Neutrophil (primary cell): ENCODE measurements around the gene C14orf132.

Experiments
- H3K27ac ChIP-seq: fragments of 200-600 bp; sonication (generic); 2 replicates; pipeline ENCODE4 v1.5.1; 2016; ENCODE audit warnings: mild to moderate bottlenecking, moderate library complexity
- H3K27me3 ChIP-seq: fragments of 200-600 bp; sonication (generic); 2 replicates; pipeline ENCODE4 v1.6.0; 2016; ENCODE audit warnings: mild to moderate bottlenecking
- H3K36me3 ChIP-seq: fragments of 200-600 bp; sonication (generic); 2 replicates; pipeline ENCODE4 v1.5.1; 2017
- H3K4me1 ChIP-seq, 2 experiments: fragments of 200-600 bp in 1 of 2; sonication (generic) in 1 of 2; 1 replicate in 1 of 2; 2 replicates in 1 of 2; pipeline versions ENCODE4 v1.5.1 to v1.6.1; 2013 to 2016; ENCODE audit warnings: low read depth in 1 of 2, low read length in 1 of 2, mild to moderate bottlenecking in 1 of 2, moderate library complexity in 1 of 2; ENCODE audit not compliant: control insufficient read depth in 1 of 2, insufficient read depth in 1 of 2
- H3K4me3 ChIP-seq, 2 experiments: fragments of 200-600 bp in 1 of 2; sonication (generic) in 1 of 2; 1 replicate in 1 of 2; 2 replicates in 1 of 2; pipeline ENCODE4 v1.5.1; 2013 to 2016; ENCODE audit warnings: low read depth in 1 of 2, low read length in 1 of 2, mild to moderate bottlenecking in 1 of 2, moderate library complexity in 1 of 2
- H3K9me3 ChIP-seq: fragments of 200-600 bp; sonication (generic); 2 replicates; pipeline ENCODE4 v1.5.1; 2016
- TF ChIP-seq, protein P1 (sequence below): fragments of 200-600 bp; sonication (generic); IDR thresholded peaks from 2 replicates; pipeline ENCODE4 v1.5.1; 2016; ENCODE audit warnings: antibody characterized with exemption

C14orf132 gene

DNA sequence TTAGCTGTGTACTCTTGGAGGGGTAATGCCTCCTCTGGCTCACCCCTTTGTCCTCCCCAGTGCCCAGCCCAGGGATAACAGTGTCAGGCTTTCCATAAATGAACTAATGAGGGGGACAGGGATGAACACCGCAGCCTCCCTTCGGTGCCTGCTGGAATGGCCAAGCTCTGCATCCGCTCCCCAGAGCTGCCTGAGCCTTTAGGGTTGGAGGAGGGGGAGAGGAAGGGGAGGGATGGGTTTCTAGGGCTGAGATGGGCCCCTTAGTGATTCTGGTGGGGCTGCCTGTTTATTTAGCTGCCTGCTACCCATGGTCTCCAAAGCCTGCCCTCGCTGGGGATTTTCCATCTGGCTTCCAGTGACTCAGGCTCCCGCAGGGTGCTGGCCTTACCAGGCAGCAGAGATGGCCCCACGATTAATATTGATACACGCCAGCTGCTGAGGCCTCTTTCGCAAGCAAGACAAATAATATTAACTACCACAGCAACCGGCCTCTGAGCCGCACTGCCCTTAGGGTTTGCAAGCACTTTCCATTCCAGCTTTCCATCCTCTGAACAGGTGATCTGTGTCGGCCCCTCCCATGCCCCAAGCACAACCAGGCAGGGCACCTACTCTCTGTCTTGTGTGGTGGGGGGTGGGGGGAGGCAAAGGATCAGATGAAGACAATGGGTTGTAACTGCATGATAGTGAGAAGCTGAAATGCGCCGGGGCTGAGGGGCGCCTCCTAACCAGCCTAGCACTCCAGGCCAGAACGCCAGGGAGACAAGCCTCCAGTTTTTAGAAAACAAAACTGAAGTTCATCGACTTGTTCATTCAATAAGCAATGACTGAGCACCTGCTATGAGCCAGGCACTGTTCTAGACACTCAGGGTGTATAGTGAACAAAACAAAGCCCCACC lies 56.7 kb downstream of the C14orf132 start:
- H3K9me3 ChIP-seq = no peaks in the 10 kb centered on the region
- no peak overlapping the region for H3K27ac ChIP-seq
- H3K4me3 ChIP-seq = no peak overlapping the region
- TF ChIP-seq, protein P1, sequence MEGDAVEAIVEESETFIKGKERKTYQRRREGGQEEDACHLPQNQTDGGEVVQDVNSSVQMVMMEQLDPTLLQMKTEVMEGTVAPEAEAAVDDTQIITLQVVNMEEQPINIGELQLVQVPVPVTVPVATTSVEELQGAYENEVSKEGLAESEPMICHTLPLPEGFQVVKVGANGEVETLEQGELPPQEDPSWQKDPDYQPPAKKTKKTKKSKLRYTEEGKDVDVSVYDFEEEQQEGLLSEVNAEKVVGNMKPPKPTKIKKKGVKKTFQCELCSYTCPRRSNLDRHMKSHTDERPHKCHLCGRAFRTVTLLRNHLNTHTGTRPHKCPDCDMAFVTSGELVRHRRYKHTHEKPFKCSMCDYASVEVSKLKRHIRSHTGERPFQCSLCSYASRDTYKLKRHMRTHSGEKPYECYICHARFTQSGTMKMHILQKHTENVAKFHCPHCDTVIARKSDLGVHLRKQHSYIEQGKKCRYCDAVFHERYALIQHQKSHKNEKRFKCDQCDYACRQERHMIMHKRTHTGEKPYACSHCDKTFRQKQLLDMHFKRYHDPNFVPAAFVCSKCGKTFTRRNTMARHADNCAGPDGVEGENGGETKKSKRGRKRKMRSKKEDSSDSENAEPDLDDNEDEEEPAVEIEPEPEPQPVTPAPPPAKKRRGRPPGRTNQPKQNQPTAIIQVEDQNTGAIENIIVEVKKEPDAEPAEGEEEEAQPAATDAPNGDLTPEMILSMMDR = no peak
- peaks cover 0 to 4% of the 10 kb centered on the region in 2 experiments for H3K4me1 ChIP-seq
- peaks cover 10% of the 10 kb centered on the region for H3K27me3 ChIP-seq
- H3K36me3 ChIP-seq = no peaks in the 10 kb centered on the region

- H3K27ac ChIP-seq = no peak overlapping the region
- no peak overlapping the region for H3K4me3 ChIP-seq
- H3K27me3 ChIP-seq = peaks cover 10% of the 10 kb centered on the region
- no peaks in the 10 kb centered on the region for H3K36me3 ChIP-seq
- TF ChIP-seq, protein P1 = no peak
- no peaks in the 10 kb centered on the region for H3K9me3 ChIP-seq
- peaks cover 0 to 4% of the 10 kb centered on the region in 2 experiments for H3K4me1 ChIP-seq
Measured at GRCh38 chr14:96096639-96097610, 57.8 kb downstream of the C14orf132 start.

GRCh38 chr14:96097752-96098151 lies 58.6 kb downstream of the C14orf132 start:
- no peak overlapping the region for H3K4me3 ChIP-seq
- TF ChIP-seq, protein P1 = no peak
- H3K27ac ChIP-seq = no peak overlapping the region
- H3K27me3 ChIP-seq = peaks cover 10% of the 10 kb centered on the region
- H3K36me3 ChIP-seq = no peaks in the 10 kb centered on the region
- H3K9me3 ChIP-seq = no peaks in the 10 kb centered on the region
- H3K4me1 ChIP-seq = peaks cover 0 to 4% of the 10 kb centered on the region in 2 experiments

DNA sequence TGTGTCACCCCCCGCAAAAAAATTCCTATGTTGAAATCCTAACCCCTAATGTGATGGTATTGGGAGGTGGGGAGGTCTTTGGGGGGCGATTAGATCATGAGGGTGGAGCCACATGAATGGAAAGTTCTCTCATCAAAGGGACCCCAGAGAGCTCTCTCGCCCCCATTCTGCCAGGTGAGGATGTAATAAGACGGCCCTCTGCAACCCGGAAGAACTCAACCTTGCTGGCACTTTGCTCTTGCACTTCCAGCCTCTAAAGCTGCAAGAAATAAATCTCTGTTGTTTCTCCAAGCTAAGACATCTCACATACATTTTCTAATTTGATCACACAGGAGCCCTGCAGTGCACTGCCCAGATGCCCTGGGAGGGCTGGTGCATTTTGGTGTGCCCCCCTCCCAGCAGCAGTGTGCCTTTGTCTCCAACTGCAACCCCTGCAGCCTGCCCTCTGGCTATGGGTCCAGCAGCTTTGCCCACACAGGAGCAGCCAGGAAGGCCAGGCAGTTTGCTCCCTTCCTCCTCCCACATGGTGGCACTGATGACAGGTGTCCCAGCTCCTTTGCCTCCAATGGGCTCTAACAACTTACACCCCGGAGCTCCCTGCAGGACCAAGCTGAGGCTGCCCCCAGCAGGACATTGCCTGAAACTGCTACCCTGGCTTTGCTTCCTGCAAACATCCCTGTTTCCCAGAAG lies 59.3 kb downstream of the C14orf132 start:
- Histone ChIP-seq H3K4me1 (peaks cover 0 to 4% of the 10 kb centered on the region in 2 experiments), H3K27ac (no peak overlapping the region), H3K9me3 (no peaks in the 10 kb centered on the region), H3K27me3 (peaks cover 10% of the 10 kb centered on the region), H3K36me3 (no peaks in the 10 kb centered on the region), H3K4me3 (no peak overlapping the region)
- TF ChIP-seq, protein P1 = no peak

DNA sequence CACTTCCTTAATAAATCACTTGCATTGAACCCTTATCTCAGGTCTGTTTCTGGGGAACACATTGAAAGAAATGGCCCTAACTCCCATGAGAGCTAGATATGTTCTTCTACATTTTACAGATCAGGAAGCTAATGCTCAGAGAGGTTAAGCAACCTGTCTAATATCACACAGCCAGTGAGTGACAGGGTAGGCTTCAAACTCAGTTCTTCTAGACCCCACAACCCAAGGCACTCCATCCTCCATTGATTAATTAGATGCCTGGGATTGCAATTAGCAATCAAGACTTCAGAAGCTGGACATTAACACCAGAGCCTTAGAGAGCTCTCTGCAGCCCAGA lies 59.8 kb downstream of the C14orf132 start:
- Histone ChIP-seq H3K27me3 (peaks cover 10% of the 10 kb centered on the region), H3K4me1 (peaks cover 0 to 4% of the 10 kb centered on the region in 2 experiments), H3K27ac (no peak overlapping the region), H3K36me3 (no peaks in the 10 kb centered on the region), H3K9me3 (no peaks in the 10 kb centered on the region), H3K4me3 (no peak overlapping the region)
- TF ChIP-seq, protein P1 = no peak
